Nephron progenitor cell (in vitro differentiated cells): ENCODE measurements around the gene ASTN2.

Source experiments
- DNase-seq: peaks from one replicate; pipeline ENCODE4 v3.0.0; 2021
- H3K27ac Mint-ChIP-seq: 2 replicates; pipeline ENCODE4 v1.8.0; 2021; ENCODE audit warnings: mild to moderate bottlenecking, moderate library complexity, mixed read lengths
- H3K27me3 Mint-ChIP-seq: 2 replicates; pipeline ENCODE4 v1.8.0; 2021; ENCODE audit warnings: mild to moderate bottlenecking, low read depth, mixed read lengths; ENCODE audit not compliant: poor library complexity
- H3K36me3 Mint-ChIP-seq: 2 replicates; pipeline ENCODE4 v1.8.0; 2021; ENCODE audit warnings: low read depth, mixed read lengths
- H3K4me1 Mint-ChIP-seq: 2 replicates; pipeline ENCODE4 v1.8.0; 2021; ENCODE audit warnings: mixed read lengths
- H3K4me3 Mint-ChIP-seq: 2 replicates; pipeline ENCODE4 v1.8.0; 2021; ENCODE audit warnings: mild to moderate bottlenecking, moderate library complexity, mixed read lengths
- H3K9me3 Mint-ChIP-seq: 2 replicates; pipeline ENCODE4 v1.8.0; 2021; ENCODE audit warnings: mild to moderate bottlenecking, moderate library complexity, mixed read lengths
- CTCF ChIP-seq: fragments of 200-600 bp; sonication (generic); IDR thresholded peaks from 2 replicates; pipeline ENCODE4 v1.5.0; 2021; ENCODE audit warnings: antibody characterized with exemption

Gene ASTN2

GRCh38 chr9:117304549-117304948, 110.3 kb downstream of the ASTN2 start:
- H3K4me1 Mint-ChIP-seq = peaks cover 12% of the 10 kb centered on the region

GRCh38 chr9:117303643-117304230, 111.1 kb downstream of the ASTN2 start:
- Mint-ChIP-seq H3K27me3 (peaks cover 8% of the 10 kb centered on the region), H3K4me1 (peaks cover 12% of the 10 kb centered on the region), H3K4me3 (no peak overlapping the region), H3K36me3 (no peaks in the 10 kb centered on the region), H3K27ac (no peak overlapping the region), H3K9me3 (no peaks in the 10 kb centered on the region)
- no peak for TF ChIP-seq CTCF
- no peak for DNase-seq

More at GRCh38 chr9:117304549-117304948, 110.3 kb downstream of the ASTN2 start:
- no peak overlapping the region for H3K4me3 Mint-ChIP-seq
- DNase-seq = no peak
- TF ChIP-seq CTCF = no peak
- H3K27ac Mint-ChIP-seq = no peak overlapping the region
- H3K27me3 Mint-ChIP-seq = peaks cover 8% of the 10 kb centered on the region
- no peaks in the 10 kb centered on the region for H3K36me3 Mint-ChIP-seq
- no peaks in the 10 kb centered on the region for H3K9me3 Mint-ChIP-seq

GRCh38 chr9:117302487-117302886, 112.4 kb downstream of the ASTN2 start:
- Mint-ChIP-seq H3K9me3 (no peaks in the 10 kb centered on the region), H3K36me3 (no peaks in the 10 kb centered on the region), H3K27ac (no peak overlapping the region), H3K4me3 (no peak overlapping the region), H3K4me1 (peaks cover 12% of the 10 kb centered on the region), H3K27me3 (peaks cover 8% of the 10 kb centered on the region)
- DNase-seq = no peak
- no peak for TF ChIP-seq CTCF

- H3K36me3 Mint-ChIP-seq = no peaks in the 10 kb centered on the region
- H3K27ac Mint-ChIP-seq = no peak overlapping the region
- no peak overlapping the region for H3K4me3 Mint-ChIP-seq
- H3K27me3 Mint-ChIP-seq = peaks cover 11% of the 10 kb centered on the region
- peaks cover 11% of the 10 kb centered on the region for H3K4me1 Mint-ChIP-seq
- DNase-seq = no peak
- H3K9me3 Mint-ChIP-seq = no peaks in the 10 kb centered on the region
- TF ChIP-seq CTCF = no peak
Observed at GRCh38 chr9:117300371-117301110, 114.3 kb downstream of the ASTN2 start.

GRCh38 chr9:117296453-117296852, 118.4 kb downstream of the ASTN2 start:
- H3K27me3 Mint-ChIP-seq = peaks cover 3% of the 10 kb centered on the region
- no peaks in the 10 kb centered on the region for H3K4me1 Mint-ChIP-seq
- H3K27ac Mint-ChIP-seq = no peak overlapping the region
- H3K36me3 Mint-ChIP-seq = no peaks in the 10 kb centered on the region
- TF ChIP-seq CTCF = no peak
- no peak for DNase-seq
- H3K9me3 Mint-ChIP-seq = no peaks in the 10 kb centered on the region
- H3K4me3 Mint-ChIP-seq = no peak overlapping the region
